ENCODE results near the gene TLK2.

TLK2 gene

DNA sequence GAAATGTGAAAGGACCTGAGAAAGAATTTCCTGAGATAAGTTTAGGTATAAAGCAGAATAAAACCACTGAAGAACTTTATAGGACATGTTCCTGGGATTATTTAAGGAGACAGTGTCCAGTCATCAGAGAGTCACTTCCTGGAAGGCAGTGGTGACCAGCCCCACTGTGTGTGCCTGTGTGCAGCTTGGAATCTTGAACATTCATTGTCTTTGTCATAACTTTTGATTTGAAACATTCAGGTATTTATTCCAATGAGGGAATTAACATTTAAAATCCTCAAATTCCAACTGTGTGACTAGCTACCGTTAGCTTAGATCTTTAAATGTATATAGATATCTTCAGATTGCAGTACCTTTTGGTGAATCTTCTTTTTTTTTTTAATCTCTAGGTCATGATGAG, 87.2 kb downstream of the TLK2 start:
- no peaks in the 10 kb centered on the region for H3K4me1 ChIP-seq (ENCODE audit: control insufficient read depth, insufficient read depth, low read length)
- H3K27me3 ChIP-seq (ENCODE audit: control insufficient read depth, insufficient read depth, low read length) = no peaks in the 10 kb centered on the region
- H3K4me3 ChIP-seq (ENCODE audit: low read depth, low read length) = no peak overlapping the region
- no peak overlapping the region for H3K27ac ChIP-seq (ENCODE audit: low read depth, low read length)
- H3K9ac ChIP-seq (ENCODE audit: low read length) = no peak overlapping the region
- no peaks in the 10 kb centered on the region for H3K9me3 ChIP-seq (ENCODE audit: control insufficient read depth, insufficient read depth, low read depth, low read length)
- peaks cover 45% of the 10 kb centered on the region for H3K36me3 ChIP-seq (ENCODE audit: control insufficient read depth, insufficient read depth, low read length)

DNA sequence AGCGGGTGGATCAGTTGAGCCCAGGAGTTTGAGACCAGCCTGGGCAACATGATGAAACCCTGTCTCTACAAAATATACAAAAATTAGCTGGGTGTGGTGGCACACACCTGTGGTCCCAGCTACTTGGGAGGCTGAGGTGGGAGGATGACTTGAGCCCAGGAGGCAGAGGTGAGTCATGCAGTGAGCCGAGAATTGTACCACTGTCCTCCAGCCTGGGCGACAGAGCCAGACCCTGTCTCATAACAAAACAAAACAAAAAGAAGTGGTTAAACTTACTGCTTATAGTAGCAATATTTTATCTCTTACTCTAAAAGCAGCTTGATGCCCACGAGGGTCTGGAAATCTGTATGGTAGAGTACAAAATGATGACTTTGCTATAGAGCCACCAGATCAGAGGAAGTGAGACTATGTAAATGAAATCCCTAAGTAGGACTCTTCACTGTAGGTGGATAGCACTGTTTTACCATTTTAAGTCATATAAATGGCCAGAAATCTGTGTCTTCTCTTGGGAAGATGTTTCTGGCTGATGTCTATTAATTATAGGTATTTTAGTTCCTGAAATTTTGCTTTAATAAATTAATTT, 88.5 kb downstream of the TLK2 start:
- H3K9me3 ChIP-seq (ENCODE audit: control insufficient read depth, insufficient read depth, low read depth, low read length) = no peaks in the 10 kb centered on the region
- no peaks in the 10 kb centered on the region for H3K4me1 ChIP-seq (ENCODE audit: control insufficient read depth, insufficient read depth, low read length)
- peaks cover 42% of the 10 kb centered on the region for H3K36me3 ChIP-seq (ENCODE audit: control insufficient read depth, insufficient read depth, low read length)
- H3K4me3 ChIP-seq (ENCODE audit: low read depth, low read length) = no peak overlapping the region
- no peak overlapping the region for H3K9ac ChIP-seq (ENCODE audit: low read length)
- no peaks in the 10 kb centered on the region for H3K27me3 ChIP-seq (ENCODE audit: control insufficient read depth, insufficient read depth, low read length)
- H3K27ac ChIP-seq (ENCODE audit: low read depth, low read length) = no peak overlapping the region

DNA sequence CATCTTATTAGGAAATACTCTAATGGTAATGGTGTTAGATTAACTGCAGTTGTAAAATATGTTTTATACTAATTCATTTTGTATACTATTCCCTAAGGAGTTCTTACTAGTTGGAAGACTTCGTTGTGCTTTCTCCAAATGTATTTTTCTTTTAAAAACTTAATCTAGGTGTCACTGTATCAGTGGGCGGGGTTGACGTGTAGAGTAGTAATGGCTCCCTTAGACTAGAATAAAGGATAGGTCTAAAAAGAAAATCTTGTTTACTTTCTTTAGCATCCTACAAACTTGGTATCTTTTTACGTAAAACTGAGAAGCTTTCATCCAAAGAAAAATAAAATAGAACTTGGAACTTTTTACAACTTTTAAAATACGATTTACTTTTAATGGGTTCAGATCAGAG, 93.9 kb downstream of the TLK2 start:
- peaks cover 44% of the 10 kb centered on the region for H3K36me3 ChIP-seq (ENCODE audit: control insufficient read depth, insufficient read depth, low read length)
- H3K4me3 ChIP-seq (ENCODE audit: low read depth, low read length) = no peak overlapping the region
- H3K27me3 ChIP-seq (ENCODE audit: control insufficient read depth, insufficient read depth, low read length) = no peaks in the 10 kb centered on the region
- H3K9me3 ChIP-seq (ENCODE audit: control insufficient read depth, insufficient read depth, low read depth, low read length) = no peaks in the 10 kb centered on the region
- no peak overlapping the region for H3K9ac ChIP-seq (ENCODE audit: low read length)
- no peak overlapping the region for H3K27ac ChIP-seq (ENCODE audit: low read depth, low read length)
- H3K4me1 ChIP-seq (ENCODE audit: control insufficient read depth, insufficient read depth, low read length) = no peaks in the 10 kb centered on the region

DNA sequence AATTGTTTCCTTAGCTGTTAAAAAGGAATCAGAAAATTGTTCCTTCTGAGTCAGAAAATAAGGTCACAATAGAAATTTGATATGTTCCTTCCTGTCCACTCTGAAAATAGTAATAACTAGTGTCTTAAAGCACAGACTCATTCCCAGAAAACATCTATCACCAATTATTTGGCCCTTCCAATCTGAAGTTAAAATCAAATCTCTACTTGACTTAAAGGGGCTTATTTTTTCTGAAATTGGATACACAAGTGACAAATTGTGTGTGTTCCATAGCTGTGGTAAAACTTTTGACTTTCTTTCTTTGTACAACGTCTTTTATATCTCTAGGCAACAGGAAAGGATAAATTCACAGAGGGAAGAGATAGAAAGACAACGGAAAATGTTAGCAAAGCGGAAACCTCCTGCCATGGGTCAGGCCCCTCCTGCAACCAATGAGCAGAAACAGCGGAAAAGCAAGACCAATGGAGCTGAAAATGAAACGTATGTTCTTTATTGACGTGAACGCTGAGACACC, 94.3 kb downstream of the TLK2 start:
- Histone ChIP-seq H3K9me3 (ENCODE audit: control insufficient read depth, insufficient read depth, low read depth, low read length) (no peaks in the 10 kb centered on the region), H3K36me3 (ENCODE audit: control insufficient read depth, insufficient read depth, low read length) (peaks cover 46% of the 10 kb centered on the region), H3K27ac (ENCODE audit: low read depth, low read length) (no peak overlapping the region), H3K4me3 (ENCODE audit: low read depth, low read length) (no peak overlapping the region), H3K4me1 (ENCODE audit: control insufficient read depth, insufficient read depth, low read length) (no peaks in the 10 kb centered on the region), H3K27me3 (ENCODE audit: control insufficient read depth, insufficient read depth, low read length) (no peaks in the 10 kb centered on the region), H3K9ac (ENCODE audit: low read length) (no peak overlapping the region)

DNA sequence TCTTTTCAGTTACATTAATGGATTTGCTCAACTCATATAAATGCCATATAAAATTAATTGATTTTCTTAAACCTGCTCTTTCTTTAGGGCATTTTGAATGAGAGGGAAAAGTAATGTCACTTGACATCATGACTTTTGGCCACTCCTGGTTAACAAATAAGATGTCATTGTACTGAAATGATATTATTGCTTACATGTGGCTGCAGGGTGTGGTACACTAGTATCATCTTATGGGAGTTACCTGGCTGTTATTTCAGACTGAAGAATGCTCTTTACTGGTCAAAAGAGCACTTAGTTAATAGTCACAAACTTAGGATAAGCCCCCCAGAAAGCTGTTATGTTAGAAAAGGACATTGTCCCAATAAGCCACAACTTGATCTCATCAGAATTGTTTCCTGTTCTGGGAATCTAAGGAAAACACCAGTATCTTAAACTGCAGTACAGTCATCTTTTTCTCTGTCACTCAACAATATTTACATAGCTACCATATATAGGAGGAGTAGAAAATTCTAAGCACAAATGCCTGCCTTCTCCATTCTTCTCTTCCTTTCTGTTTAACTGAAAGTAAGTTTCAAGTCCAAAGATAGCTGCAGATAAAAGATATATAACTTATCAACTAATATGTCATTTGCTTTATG, 95.0 kb downstream of the TLK2 start:
- no peaks in the 10 kb centered on the region for H3K9me3 ChIP-seq (ENCODE audit: control insufficient read depth, insufficient read depth, low read depth, low read length)
- no peak overlapping the region for H3K27ac ChIP-seq (ENCODE audit: low read depth, low read length)
- no peaks in the 10 kb centered on the region for H3K27me3 ChIP-seq (ENCODE audit: control insufficient read depth, insufficient read depth, low read length)
- H3K4me3 ChIP-seq (ENCODE audit: low read depth, low read length) = no peak overlapping the region
- H3K9ac ChIP-seq (ENCODE audit: low read length) = no peak overlapping the region
- no peaks in the 10 kb centered on the region for H3K4me1 ChIP-seq (ENCODE audit: control insufficient read depth, insufficient read depth, low read length)
- H3K36me3 ChIP-seq (ENCODE audit: control insufficient read depth, insufficient read depth, low read length) = peaks cover 48% of the 10 kb centered on the region

DNA sequence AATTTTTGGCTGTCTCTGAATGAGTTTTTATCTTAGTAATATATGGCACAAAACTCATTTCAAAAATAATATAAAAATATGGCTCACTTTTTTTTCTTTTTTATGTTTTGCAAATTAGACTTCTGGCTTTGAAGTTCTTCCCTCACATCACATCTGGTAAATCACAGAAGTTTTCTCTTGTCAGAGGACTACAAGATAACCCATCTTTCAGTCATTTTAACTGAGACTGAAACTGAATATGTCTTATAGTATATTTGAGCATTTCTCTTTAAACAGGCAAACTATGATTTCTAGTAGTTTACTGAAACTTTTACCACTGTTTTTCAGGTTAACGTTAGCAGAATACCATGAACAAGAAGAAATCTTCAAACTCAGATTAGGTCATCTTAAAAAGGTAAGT, 97.8 kb downstream of the TLK2 start:
- Histone ChIP-seq H3K4me3 (ENCODE audit: low read depth, low read length) (no peak overlapping the region), H3K9ac (ENCODE audit: low read length) (no peak overlapping the region), H3K27ac (ENCODE audit: low read depth, low read length) (no peak overlapping the region; the same call in 1 of the 2 replicates), H3K9me3 (ENCODE audit: control insufficient read depth, insufficient read depth, low read depth, low read length) (no peaks in the 10 kb centered on the region), H3K27me3 (ENCODE audit: control insufficient read depth, insufficient read depth, low read length) (no peaks in the 10 kb centered on the region), H3K36me3 (ENCODE audit: control insufficient read depth, insufficient read depth, low read length) (peaks cover 57% of the 10 kb centered on the region), H3K4me1 (ENCODE audit: control insufficient read depth, insufficient read depth, low read length) (no peaks in the 10 kb centered on the region)

DNA sequence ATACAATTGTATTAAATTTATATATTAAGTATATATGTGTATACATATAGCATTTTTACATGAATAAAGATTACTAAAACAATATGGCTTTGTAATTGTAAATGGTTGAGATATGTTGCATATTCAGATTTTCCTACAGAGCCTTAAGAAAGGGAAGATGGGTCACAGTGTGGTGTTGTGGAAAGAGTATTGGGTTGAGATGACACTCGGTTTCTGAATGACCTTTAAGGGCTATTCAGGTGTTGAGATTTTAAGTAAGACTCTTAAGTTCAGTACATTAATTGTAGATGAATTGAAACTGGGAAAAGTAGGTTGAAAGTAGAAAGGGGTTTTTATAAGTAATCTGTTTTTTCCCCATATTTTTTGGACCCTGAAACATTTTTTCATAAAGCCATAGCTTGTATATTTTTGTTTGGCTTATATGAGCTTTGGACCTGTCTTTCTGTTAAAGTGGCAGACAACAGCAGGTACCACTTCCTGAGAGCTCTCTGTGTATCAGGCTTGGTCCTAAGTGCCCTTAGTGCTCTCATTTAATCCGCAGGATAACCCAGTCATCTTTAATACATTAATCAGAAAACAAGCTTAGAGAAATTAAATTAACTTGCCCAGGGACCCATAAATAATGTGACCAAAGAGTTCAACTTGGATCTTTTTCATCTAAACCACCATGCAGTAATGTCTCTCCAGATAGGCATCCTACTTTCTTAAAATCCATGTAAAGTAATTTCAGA, 100.3 kb downstream of the TLK2 start:
- Histone ChIP-seq H3K4me3 (ENCODE audit: low read depth, low read length) (no peak overlapping the region), H3K27ac (ENCODE audit: low read depth, low read length) (no peak overlapping the region), H3K9me3 (ENCODE audit: control insufficient read depth, insufficient read depth, low read depth, low read length) (no peaks in the 10 kb centered on the region), H3K4me1 (ENCODE audit: control insufficient read depth, insufficient read depth, low read length) (no peaks in the 10 kb centered on the region), H3K36me3 (ENCODE audit: control insufficient read depth, insufficient read depth, low read length) (peaks cover 54% of the 10 kb centered on the region), H3K9ac (ENCODE audit: low read length) (no peak overlapping the region), H3K27me3 (ENCODE audit: control insufficient read depth, insufficient read depth, low read length) (no peaks in the 10 kb centered on the region)

DNA sequence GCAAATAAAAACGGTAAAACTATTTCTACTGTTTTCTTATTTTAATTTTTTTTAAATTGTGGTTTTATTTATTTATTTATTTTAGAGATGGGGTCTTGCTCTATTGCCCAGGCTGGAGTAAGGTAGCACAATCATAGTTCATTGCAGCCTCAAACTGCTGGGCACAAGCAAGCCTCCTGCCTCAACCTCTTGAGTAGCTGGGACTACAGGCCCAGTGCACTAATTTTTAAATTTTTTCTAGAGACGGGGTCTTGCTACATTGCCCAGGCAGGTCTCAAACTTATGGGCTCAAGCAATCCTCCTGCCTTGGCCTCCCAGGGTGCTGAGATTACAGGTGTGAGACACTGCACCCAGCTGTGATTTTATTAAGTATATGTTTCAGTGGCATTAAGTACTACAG, 102.3 kb downstream of the TLK2 start:
- H3K9ac ChIP-seq (ENCODE audit: low read length) = no peak overlapping the region
- peaks cover 52% of the 10 kb centered on the region for H3K36me3 ChIP-seq (ENCODE audit: control insufficient read depth, insufficient read depth, low read length)
- no peaks in the 10 kb centered on the region for H3K4me1 ChIP-seq (ENCODE audit: control insufficient read depth, insufficient read depth, low read length)
- H3K4me3 ChIP-seq (ENCODE audit: low read depth, low read length) = no peak overlapping the region
- H3K9me3 ChIP-seq (ENCODE audit: control insufficient read depth, insufficient read depth, low read depth, low read length) = no peaks in the 10 kb centered on the region
- no peaks in the 10 kb centered on the region for H3K27me3 ChIP-seq (ENCODE audit: control insufficient read depth, insufficient read depth, low read length)
- no peak overlapping the region for H3K27ac ChIP-seq (ENCODE audit: low read depth, low read length)

DNA sequence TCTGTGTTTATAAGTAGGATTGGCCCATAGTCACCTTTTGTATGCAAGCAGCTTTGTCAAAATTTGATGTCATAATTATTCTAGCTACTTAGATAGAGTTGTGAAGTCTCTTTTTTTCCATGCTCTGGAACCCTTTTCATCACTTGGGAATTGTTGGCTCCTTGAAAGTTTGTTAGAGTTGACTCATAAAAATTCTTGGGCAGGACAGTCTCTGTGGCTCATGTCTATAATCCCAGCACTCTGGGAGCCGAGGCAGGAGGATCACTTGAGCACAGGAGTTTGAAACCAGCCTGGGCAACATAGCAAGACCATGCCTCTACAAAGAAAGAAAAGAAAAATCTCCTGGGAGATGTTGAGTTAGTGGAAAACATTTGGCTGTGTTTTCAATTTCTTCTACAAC, 103.1 kb downstream of the TLK2 start:
- Histone ChIP-seq H3K4me1 (ENCODE audit: control insufficient read depth, insufficient read depth, low read length) (no peaks in the 10 kb centered on the region), H3K36me3 (ENCODE audit: control insufficient read depth, insufficient read depth, low read length) (peaks cover 50% of the 10 kb centered on the region)

DNA sequence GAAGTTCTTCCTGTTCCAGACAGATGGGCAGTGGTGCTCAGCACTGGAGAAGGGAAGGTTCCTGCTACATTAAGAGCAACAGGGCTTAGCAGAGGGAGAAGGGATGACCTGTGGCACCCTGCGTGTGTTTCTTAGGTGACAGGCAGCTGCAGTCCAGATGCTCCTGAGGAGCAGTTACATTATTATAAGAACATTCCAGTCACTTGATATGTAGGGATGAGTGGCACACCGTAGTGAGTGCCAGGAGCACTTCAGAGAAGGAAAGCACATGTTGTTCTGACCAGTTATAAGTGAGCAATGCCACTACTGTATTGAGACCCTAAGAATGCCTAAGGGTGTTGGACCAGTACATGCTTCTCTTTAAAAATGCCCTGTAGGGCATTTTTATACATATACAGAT, 108.9 kb downstream of the TLK2 start:
- peaks cover 49% of the 10 kb centered on the region for H3K36me3 ChIP-seq (ENCODE audit: control insufficient read depth, insufficient read depth, low read length)
- no peaks in the 10 kb centered on the region for H3K4me1 ChIP-seq (ENCODE audit: control insufficient read depth, insufficient read depth, low read length)
- H3K9ac ChIP-seq (ENCODE audit: low read length) = no peak overlapping the region
- H3K27me3 ChIP-seq (ENCODE audit: control insufficient read depth, insufficient read depth, low read length) = no peaks in the 10 kb centered on the region
- H3K9me3 ChIP-seq (ENCODE audit: control insufficient read depth, insufficient read depth, low read depth, low read length) = no peaks in the 10 kb centered on the region
- H3K4me3 ChIP-seq (ENCODE audit: low read depth, low read length) = no peak overlapping the region
- no peak overlapping the region for H3K27ac ChIP-seq (ENCODE audit: low read depth, low read length)

More for the DNA sequence above, 103.1 kb downstream of the TLK2 start:
- H3K4me3 ChIP-seq (ENCODE audit: low read depth, low read length) = no peak overlapping the region
- no peak overlapping the region for H3K9ac ChIP-seq (ENCODE audit: low read length)
- H3K27me3 ChIP-seq (ENCODE audit: control insufficient read depth, insufficient read depth, low read length) = no peaks in the 10 kb centered on the region
- no peaks in the 10 kb centered on the region for H3K9me3 ChIP-seq (ENCODE audit: control insufficient read depth, insufficient read depth, low read depth, low read length)
- no peak overlapping the region for H3K27ac ChIP-seq (ENCODE audit: low read depth, low read length)

DNA sequence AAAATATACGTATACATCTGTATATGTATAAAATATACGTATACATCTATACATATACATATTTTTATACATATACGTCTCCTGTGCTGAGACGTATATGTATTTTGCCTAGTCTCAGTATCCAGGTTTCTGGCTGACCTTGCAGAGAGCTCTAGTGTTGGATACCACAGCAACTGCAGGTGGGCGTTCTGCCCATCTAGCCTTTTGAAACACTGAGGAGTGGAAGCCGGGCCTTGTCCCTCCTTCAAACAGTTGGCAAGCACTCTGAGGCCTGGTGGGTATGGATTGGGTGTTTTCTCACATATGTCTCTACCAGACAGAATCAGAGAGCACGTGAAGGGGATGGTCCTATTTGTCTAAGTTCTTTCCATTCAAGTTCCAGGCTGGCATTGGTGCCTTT, 109.5 kb downstream of the TLK2 start:
- Histone ChIP-seq H3K9ac (ENCODE audit: low read length) (no peak overlapping the region), H3K4me1 (ENCODE audit: control insufficient read depth, insufficient read depth, low read length) (no peaks in the 10 kb centered on the region), H3K9me3 (ENCODE audit: control insufficient read depth, insufficient read depth, low read depth, low read length) (no peaks in the 10 kb centered on the region), H3K4me3 (ENCODE audit: low read depth, low read length) (no peak overlapping the region), H3K27me3 (ENCODE audit: control insufficient read depth, insufficient read depth, low read length) (no peaks in the 10 kb centered on the region), H3K27ac (ENCODE audit: low read depth, low read length) (no peak overlapping the region), H3K36me3 (ENCODE audit: control insufficient read depth, insufficient read depth, low read length) (peaks cover 49% of the 10 kb centered on the region)

Data from HUES6 (cell line).